BLaER1 (cell line): ENCODE measurements around the gene LSAMP.

ENCODE experiments used
- H3K27ac ChIP-seq: shearing (Covaris generic); formaldehyde crosslinking; 2 replicates; pipeline ENCODE4 v1.8.1; 2022
- H3K27me3 ChIP-seq: shearing (Covaris generic); formaldehyde crosslinking; 2 replicates; pipeline ENCODE4 v1.8.1; 2022
- H3K36me3 ChIP-seq: shearing (Covaris generic); formaldehyde crosslinking; 2 replicates; pipeline ENCODE4 v1.8.1; 2022
- H3K4me1 ChIP-seq: shearing (Covaris generic); formaldehyde crosslinking; 2 replicates; pipeline ENCODE4 v1.8.1; 2022
- H3K4me2 ChIP-seq: shearing (Covaris generic); formaldehyde crosslinking; 2 replicates; pipeline ENCODE4 v1.8.1; 2022
- H3K4me3 ChIP-seq: shearing (Covaris generic); formaldehyde crosslinking; 2 replicates; pipeline ENCODE4 v1.8.1; 2022
- H3K9ac ChIP-seq: shearing (Covaris generic); formaldehyde crosslinking; 2 replicates; pipeline ENCODE4 v1.8.1; 2022
- H3K9me3 ChIP-seq: shearing (Covaris generic); formaldehyde crosslinking; 2 replicates; pipeline ENCODE4 v1.8.1; 2022
- H4K20me1 ChIP-seq: shearing (Covaris generic); formaldehyde crosslinking; 2 replicates; pipeline ENCODE4 v1.8.1; 2022
- Cebpa-rat ChIP-seq: shearing (Covaris generic); IDR thresholded peaks from 2 replicates; pipeline ENCODE4 v1.8.1; 2022

LSAMP gene

GRCh38 chr3:116399701-116400226, 45.5 kb downstream of the LSAMP start:
- no peak overlapping the region for H3K4me2 ChIP-seq
- H4K20me1 ChIP-seq: no peaks in the 10 kb centered on the region
- no peaks in the 10 kb centered on the region for H3K9me3 ChIP-seq
- no peak overlapping the region for H3K9ac ChIP-seq
- no peaks in the 10 kb centered on the region for H3K36me3 ChIP-seq
- H3K27ac ChIP-seq: no peak overlapping the region
- no peaks in the 10 kb centered on the region for H3K27me3 ChIP-seq
- H3K4me1 ChIP-seq: no peaks in the 10 kb centered on the region
- TF ChIP-seq Cebpa-rat: no peak
- H3K4me3 ChIP-seq: no peak overlapping the region

GRCh38 chr3:116394365-116394764, 50.9 kb downstream of the LSAMP start:
- Histone ChIP-seq H3K4me2 (no peak overlapping the region), H3K9me3 (peaks cover 22% of the 10 kb centered on the region), H3K36me3 (no peaks in the 10 kb centered on the region), H3K9ac (no peak overlapping the region), H3K4me3 (no peak overlapping the region), H3K4me1 (no peaks in the 10 kb centered on the region), H3K27ac (no peak overlapping the region), H3K27me3 (no peaks in the 10 kb centered on the region), H4K20me1 (no peaks in the 10 kb centered on the region)
- TF ChIP-seq Cebpa-rat: no peak

DNA sequence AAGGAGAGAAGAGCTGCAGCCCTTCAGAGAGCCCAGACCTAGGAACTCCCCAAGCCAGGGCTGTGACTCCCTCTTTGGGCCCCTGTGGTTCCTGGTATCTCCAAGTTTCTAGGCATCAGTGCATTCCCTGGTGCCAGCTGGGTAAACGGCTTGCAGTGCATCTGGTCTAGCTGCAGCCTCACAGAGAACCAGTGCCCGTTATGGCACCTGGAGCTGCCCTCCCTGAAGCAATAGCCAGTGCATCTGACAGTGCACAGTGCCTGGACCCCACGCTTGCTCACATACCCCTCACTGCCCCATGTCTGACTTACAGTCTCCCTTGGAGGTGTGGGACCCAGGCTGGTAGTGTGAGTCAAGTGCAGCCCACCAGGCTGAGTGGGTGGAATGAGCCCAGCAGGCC, 52.1 kb downstream of the LSAMP start:
- no peaks in the 10 kb centered on the region for H3K27me3 ChIP-seq
- no peaks in the 10 kb centered on the region for H4K20me1 ChIP-seq
- no peaks in the 10 kb centered on the region for H3K36me3 ChIP-seq
- peaks cover 22% of the 10 kb centered on the region for H3K9me3 ChIP-seq
- no peak overlapping the region for H3K9ac ChIP-seq
- no peak for TF ChIP-seq Cebpa-rat
- no peak overlapping the region for H3K27ac ChIP-seq
- H3K4me3 ChIP-seq: no peak overlapping the region
- H3K4me1 ChIP-seq: no peaks in the 10 kb centered on the region
- no peak overlapping the region for H3K4me2 ChIP-seq

- Histone ChIP-seq H3K36me3 (no peaks in the 10 kb centered on the region), H3K27me3 (no peaks in the 10 kb centered on the region), H3K9ac (no peak overlapping the region), H3K4me2 (no peak overlapping the region), H3K27ac (no peak overlapping the region), H3K4me1 (no peaks in the 10 kb centered on the region), H4K20me1 (no peaks in the 10 kb centered on the region), H3K4me3 (no peak overlapping the region), H3K9me3 (peaks cover 22% of the 10 kb centered on the region)
- TF ChIP-seq Cebpa-rat: no peak
Observed at GRCh38 chr3:116392291-116392690, 53.0 kb downstream of the LSAMP start.

DNA sequence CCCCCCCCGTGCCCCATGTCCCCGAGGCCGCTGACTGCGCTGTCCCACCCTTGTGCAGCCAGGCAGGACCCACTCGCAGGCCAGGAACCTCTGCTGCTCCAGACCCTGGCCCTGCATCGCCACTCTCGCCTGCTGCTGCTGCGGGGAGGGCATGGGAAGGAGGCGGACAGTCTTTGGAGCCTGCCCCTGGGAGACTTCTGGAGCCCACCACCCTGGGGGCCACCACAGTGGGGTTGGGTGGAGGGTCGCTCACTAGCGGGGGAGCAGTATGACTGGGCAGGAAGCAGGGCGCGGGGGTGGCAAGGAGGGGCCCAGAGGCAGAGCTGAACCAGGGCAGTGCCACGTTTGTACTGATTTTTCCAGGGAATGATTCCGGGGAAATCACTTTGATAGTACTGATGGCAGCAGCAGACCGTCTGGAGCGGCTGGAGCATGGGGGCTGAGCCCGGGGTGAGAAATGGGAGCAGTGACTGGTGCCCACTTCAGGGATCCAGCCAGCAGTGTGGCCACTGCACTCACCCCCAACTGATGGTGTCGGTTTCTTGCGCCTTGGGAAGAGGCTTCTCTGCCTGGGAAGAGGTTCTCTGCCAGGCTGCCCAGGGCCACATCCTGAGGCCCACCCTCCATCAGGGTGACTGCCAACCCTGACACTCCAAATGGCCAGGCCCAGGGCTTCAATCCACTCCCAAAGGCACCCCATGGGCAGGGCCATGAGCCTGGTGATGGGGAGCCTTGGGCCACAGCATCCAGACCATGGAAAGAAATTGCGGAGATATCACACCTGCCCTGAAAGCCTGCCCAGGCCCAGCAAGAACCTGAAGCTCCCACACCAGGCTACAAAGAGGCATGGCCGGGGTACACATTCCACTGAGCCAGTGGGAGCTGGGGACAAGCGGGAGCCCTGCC, 53.7 kb downstream of the LSAMP start:
- peaks cover 22% of the 10 kb centered on the region for H3K9me3 ChIP-seq
- H3K4me2 ChIP-seq: no peak overlapping the region
- H3K27me3 ChIP-seq: no peaks in the 10 kb centered on the region
- H3K9ac ChIP-seq: no peak overlapping the region
- H3K27ac ChIP-seq: no peak overlapping the region
- no peak for TF ChIP-seq Cebpa-rat
- no peaks in the 10 kb centered on the region for H3K4me1 ChIP-seq
- no peak overlapping the region for H3K4me3 ChIP-seq
- H4K20me1 ChIP-seq: no peaks in the 10 kb centered on the region
- no peaks in the 10 kb centered on the region for H3K36me3 ChIP-seq

- Histone ChIP-seq H3K4me2 (no peak overlapping the region), H3K4me3 (no peak overlapping the region), H4K20me1 (no peaks in the 10 kb centered on the region)
Observed at GRCh38 chr3:116390318-116390717, 55.0 kb downstream of the LSAMP start.

DNA sequence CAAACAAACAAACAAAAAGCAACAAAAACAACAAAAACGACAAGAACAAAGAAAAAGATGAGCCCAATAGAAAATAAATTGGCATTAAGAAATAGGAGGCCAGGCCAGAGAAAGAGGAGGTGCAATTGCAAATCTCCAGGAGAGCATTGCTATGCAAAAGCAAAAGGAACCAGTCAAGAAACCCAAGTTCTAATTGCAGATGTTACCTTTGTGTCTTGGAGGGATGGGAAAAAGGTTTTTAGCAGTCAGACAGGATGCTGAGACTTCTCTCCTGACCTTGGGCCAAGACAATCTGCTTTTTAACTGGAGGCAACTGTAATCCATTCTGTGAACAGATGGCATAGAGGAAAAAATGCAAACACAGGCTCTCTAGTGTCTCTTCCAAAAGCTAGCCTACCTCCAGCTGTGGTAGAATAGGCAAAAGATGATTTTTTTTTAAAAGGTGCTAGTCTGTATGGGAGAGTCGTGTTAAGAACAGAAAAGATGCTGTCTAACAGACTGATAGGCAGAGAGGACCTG, 56.4 kb downstream of the LSAMP start:
- H3K4me3 ChIP-seq: no peak overlapping the region
- no peak overlapping the region for H3K27ac ChIP-seq
- H3K4me1 ChIP-seq: no peaks in the 10 kb centered on the region
- H3K27me3 ChIP-seq: no peaks in the 10 kb centered on the region
- H3K9ac ChIP-seq: no peak overlapping the region
- TF ChIP-seq Cebpa-rat: no peak
- no peaks in the 10 kb centered on the region for H4K20me1 ChIP-seq
- H3K4me2 ChIP-seq: no peak overlapping the region
- H3K9me3 ChIP-seq: peaks cover 22% of the 10 kb centered on the region
- H3K36me3 ChIP-seq: no peaks in the 10 kb centered on the region

More at GRCh38 chr3:116390318-116390717, 55.0 kb downstream of the LSAMP start:
- H3K36me3 ChIP-seq: no peaks in the 10 kb centered on the region
- H3K27me3 ChIP-seq: no peaks in the 10 kb centered on the region
- H3K9ac ChIP-seq: no peak overlapping the region
- H3K27ac ChIP-seq: no peak overlapping the region
- peaks cover 22% of the 10 kb centered on the region for H3K9me3 ChIP-seq
- TF ChIP-seq Cebpa-rat: no peak
- no peaks in the 10 kb centered on the region for H3K4me1 ChIP-seq

DNA sequence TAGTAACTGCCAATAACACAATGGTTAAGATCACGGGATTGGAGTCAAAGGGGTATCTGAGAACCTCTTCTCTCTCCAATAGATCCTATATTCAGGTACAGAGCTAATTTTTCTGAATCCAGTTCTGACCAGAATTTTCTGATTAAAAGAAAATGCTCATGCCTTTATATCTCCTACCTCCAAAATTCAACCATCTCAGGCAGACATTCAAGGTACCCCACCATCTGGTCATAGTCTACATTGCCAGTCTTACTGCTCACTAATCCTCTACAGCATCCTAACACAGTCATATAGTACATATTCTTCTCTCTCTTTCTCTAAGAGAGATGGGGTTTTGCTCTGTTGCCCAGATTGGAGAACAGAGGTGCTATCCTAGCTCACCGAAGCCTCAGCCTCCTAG, 59.1 kb downstream of the LSAMP start:
- no peaks in the 10 kb centered on the region for H4K20me1 ChIP-seq
- peaks cover under 1% of the 10 kb centered on the region for H3K9me3 ChIP-seq
- H3K4me1 ChIP-seq: no peaks in the 10 kb centered on the region
- no peak overlapping the region for H3K4me3 ChIP-seq
- H3K27me3 ChIP-seq: no peaks in the 10 kb centered on the region
- no peak overlapping the region for H3K4me2 ChIP-seq
- no peak overlapping the region for H3K27ac ChIP-seq
- H3K36me3 ChIP-seq: no peaks in the 10 kb centered on the region
- no peak for TF ChIP-seq Cebpa-rat
- no peak overlapping the region for H3K9ac ChIP-seq

GRCh38 chr3:116384717-116385116, 60.6 kb downstream of the LSAMP start:
- H3K27ac ChIP-seq: no peak overlapping the region
- H4K20me1 ChIP-seq: no peaks in the 10 kb centered on the region
- no peaks in the 10 kb centered on the region for H3K27me3 ChIP-seq
- no peaks in the 10 kb centered on the region for H3K36me3 ChIP-seq
- H3K9ac ChIP-seq: no peak overlapping the region
- no peaks in the 10 kb centered on the region for H3K4me1 ChIP-seq
- H3K9me3 ChIP-seq: no peaks in the 10 kb centered on the region
- no peak for TF ChIP-seq Cebpa-rat
- no peak overlapping the region for H3K4me3 ChIP-seq
- no peak overlapping the region for H3K4me2 ChIP-seq

DNA sequence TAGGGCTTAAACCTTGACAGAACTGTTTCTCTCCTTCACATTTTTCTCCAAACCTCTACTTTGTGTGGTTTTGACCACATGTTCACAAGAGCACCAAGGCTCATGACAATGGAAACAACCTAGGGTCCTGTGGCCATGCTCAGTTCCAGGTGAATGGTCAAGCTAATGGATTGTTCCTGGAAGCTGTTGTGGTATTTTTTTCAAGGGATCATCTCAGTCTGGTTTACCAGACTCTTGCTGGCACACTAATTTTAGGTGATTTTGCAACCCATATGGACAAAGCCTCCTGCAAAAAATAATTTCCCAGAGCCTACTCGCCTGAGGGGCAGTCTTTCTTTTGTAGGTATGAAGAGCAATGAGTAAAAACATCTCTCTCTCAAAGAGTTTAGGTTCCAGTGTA, 67.2 kb downstream of the LSAMP start:
- no peak overlapping the region for H3K27ac ChIP-seq
- H3K9ac ChIP-seq: no peak overlapping the region
- TF ChIP-seq Cebpa-rat: no peak
- no peaks in the 10 kb centered on the region for H3K36me3 ChIP-seq
- no peaks in the 10 kb centered on the region for H4K20me1 ChIP-seq
- no peaks in the 10 kb centered on the region for H3K27me3 ChIP-seq
- no peak overlapping the region for H3K4me2 ChIP-seq
- no peaks in the 10 kb centered on the region for H3K9me3 ChIP-seq
- H3K4me1 ChIP-seq: no peaks in the 10 kb centered on the region
- no peak overlapping the region for H3K4me3 ChIP-seq
